SK-N-SH treated with all-trans-retinoic acid at 6 μM for 48 hours (cell line): ENCODE measurements around the gene OR6M1.

Experiments
- ARNTL ChIP-seq: fragments of 450-650 bp; formaldehyde crosslinking; IDR thresholded peaks from 2 replicates; pipeline ENCODE4 v1.5.0; 2020; ENCODE audit warnings: low read depth, mild to moderate bottlenecking, moderate library complexity, borderline replicate concordance
- BACH2 ChIP-seq: fragments of 250-450 bp; sonication (Bioruptor Pico); IDR thresholded peaks from 2 replicates; pipeline ENCODE4 v1.9.0; 2021; ENCODE audit warnings: mild to moderate bottlenecking, borderline replicate concordance
- CREB5 ChIP-seq: fragments of 250-450 bp; sonication (Bioruptor Pico); IDR thresholded peaks from 2 replicates; pipeline ENCODE4 v1.5.1; 2020; ENCODE audit warnings: low read depth, mild to moderate bottlenecking, moderate library complexity
- CSRNP3 ChIP-seq: fragments of 250-450 bp; sonication (Bioruptor Pico); IDR thresholded peaks from 2 replicates; pipeline ENCODE4 v1.5.1; 2021; ENCODE audit warnings: mild to moderate bottlenecking, moderate library complexity
- OSR1 ChIP-seq: fragments of 250-450 bp; sonication (Bioruptor Pico); IDR thresholded peaks from 2 replicates; pipeline ENCODE4 v1.8.0; 2022; ENCODE audit warnings: moderate library complexity, mild to moderate bottlenecking, inconsistent platforms
- ZFP30 ChIP-seq: fragments of 450-650 bp; formaldehyde crosslinking; IDR thresholded peaks from 2 replicates; pipeline ENCODE4 v1.5.0; 2022; ENCODE audit warnings: mild to moderate bottlenecking, moderate library complexity

- TF ChIP-seq ARNTL (no peak), CSRNP3 (CRISPR knock-in tag) (no peak), CREB5 (CRISPR knock-in tag) (no peak), ZFP30 (CRISPR knock-in tag) (no peak), BACH2 (CRISPR knock-in tag) (no peak), OSR1 (CRISPR knock-in tag) (no peak)
Observed at GRCh38 chr11:123755813-123756212, 50.3 kb downstream of the OR6M1 start.
